HG02763 (cell line): ENCODE data around the gene FAM241B.

Experiments
- ATAC-seq: cut with Tn5 transposase; IDR thresholded peaks from one replicate; pipeline ENCODE4 v1.9.1; 2021; ENCODE audit warnings: mild to moderate bottlenecking, moderate library complexity; ENCODE audit not compliant: unreplicated experiment

Gene FAM241B, protein sequence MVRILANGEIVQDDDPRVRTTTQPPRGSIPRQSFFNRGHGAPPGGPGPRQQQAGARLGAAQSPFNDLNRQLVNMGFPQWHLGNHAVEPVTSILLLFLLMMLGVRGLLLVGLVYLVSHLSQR

DNA sequence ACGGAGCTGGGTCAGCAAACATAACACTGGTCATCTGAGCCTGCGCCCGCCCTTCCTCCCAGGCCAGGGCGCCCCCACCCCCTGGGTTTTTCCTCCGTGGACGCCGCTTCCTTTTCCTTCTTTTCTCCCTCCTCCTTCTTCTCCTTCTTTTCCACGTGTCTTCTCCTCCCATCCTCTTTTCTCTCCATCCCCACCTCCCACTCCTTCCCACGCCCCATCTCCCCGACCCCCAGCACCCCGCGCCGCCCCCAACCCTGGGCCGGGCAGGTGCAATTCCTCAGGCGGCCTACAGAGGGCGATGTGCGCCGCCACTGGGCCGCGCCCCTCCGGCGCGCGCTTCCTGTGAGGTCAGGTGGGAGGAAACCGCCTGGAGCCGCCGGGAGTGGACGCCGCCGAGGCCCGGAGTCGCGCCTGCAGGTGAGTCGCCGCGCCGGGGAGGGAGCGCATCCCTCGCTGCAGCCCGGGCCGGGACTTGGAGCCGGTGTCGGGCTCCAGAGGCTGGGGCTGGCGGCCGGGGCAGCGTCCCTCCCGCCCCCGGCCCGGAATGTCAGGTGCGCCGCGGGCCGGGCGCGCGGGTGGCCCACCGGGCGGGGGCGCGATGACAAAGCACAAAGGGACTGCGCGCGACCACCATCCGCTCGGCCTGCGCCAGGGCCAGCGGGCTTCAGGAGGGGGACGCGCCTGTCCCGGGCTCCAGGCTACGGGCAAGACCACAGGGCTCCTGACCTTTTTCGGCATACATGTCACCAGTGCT lies at the start of gene FAM241B:
TSS of gene FAM241B (plus strand) at position 351 of the 754 bp plus-strand sequence. CDS start 1,497 bp downstream, outside the sequence.
- no peak for ATAC-seq

DNA sequence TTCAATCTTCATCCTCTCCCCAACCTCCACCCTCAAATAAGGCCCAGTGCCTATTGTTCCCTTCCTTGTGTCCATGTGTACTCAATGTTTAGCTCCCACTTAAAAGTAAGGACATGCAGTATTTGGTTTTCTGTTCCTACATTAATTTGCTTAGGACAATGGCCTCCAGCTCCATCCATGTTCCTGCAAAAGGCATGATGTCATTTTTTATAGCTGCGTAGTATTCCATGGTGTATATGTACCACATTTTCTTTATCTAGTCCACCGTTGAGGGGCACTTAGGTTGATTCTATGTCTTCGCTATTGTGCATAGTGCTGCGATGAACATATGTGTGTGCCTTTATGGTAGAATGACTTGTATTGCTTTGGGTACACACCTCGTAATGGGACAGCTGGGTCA lies 49.6 kb upstream of the FAM241B start:
- no peak for ATAC-seq

DNA sequence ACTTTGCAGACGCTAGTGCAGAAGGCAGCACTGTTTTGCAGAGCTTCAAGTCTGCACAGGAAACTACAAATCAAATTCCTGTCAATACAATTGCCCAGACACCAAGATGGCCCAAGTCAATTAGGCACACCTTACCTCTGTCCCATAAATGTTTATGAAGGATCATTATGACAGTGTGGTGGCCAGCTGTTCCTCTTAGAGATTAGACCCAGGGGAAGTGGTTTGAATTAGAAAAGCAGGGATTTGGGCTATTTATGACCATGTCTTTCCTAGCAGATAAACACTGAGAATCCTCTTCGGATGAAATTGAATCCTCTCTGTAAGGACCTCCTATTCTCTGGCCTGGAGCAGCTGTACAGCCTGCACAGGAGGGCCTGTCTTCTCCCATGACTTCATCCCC lies 46.9 kb upstream of the FAM241B start:
- ATAC-seq, result no peak

DNA sequence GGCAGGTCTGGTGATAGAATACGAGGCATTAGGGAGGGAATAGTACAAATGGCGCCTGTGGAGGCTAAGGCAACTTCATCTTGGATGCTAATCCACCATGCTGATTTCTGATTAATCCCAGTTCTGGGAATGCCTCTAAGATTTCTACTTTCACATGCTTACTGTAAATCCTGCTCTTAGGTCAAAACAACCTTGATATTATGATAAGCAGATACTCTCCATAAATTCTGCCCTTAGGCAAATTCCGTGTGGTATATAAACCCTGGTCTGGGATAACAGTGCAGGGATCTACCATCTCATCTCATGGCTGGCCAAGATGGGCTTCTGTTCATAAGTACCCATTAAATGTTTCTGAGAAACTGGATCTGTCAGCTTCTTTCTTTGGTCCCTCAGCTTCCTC lies 45.4 kb upstream of the FAM241B start:
- ATAC-seq, result no peak

DNA sequence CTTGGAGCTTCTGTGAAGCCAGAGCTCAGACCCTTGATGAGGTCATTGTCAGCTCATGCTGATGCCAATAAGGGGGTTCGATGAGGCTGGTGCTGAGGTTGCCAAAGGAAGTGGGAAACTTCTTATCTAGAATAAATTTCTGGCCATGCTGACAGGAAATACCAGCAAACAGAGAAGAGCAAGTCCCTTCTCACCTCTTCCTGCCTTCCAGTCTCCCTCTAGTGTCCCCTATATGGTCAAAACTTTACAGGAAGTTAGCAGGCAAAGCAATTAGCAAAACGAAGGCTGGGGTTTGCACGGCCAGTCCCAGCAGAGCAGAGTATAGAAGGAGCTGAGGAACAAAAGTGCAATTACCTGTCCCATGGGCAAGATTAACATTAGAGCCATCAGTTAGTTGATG lies 41.7 kb upstream of the FAM241B start:
- ATAC-seq, result no peak

DNA sequence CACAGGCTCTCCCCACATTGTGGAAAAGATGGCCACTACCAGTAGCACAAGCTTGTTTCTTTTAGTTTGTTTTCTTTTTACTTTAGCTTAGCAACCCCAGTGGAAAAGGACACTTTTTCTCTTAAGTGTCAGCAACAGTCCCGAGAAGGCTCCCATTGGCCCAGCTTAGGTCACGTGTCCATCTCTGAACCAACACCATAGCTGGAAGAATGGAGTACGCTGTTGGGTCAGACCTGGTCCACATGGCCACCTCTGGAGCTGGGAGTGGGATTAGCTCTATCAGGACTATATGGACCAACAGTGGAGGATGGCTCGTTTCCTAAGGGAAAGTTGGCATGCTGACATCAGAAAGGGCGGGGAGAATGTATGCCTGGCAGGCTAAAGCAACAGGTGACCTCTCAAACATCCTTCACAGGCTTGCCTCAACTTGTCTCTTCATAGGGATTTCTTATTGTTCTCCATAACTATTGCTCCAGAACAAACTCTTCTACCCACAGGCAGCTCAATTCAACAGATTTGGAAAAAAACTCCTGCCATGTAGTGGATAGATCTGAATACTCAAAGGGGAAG lies 29.2 kb upstream of the FAM241B start:
- ATAC-seq, result no peak

DNA sequence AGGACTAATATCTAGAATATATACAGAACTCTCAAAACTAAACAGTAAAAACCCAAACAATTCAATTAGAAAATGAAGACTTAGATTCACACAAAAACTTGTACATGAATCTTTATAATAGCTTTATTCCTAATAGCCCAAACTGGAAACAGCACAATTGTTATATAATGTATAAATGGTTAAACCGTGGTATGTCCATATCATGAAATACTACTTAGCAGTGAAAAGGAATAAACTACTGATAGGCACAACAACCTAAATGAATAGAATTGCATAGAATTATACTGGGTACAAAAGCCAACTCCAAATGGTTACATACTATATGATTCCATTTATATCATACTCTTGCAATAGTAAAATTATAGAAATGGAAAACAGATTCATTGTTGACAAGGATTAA lies 21.0 kb upstream of the FAM241B start:
- ATAC-seq, result no peak

DNA sequence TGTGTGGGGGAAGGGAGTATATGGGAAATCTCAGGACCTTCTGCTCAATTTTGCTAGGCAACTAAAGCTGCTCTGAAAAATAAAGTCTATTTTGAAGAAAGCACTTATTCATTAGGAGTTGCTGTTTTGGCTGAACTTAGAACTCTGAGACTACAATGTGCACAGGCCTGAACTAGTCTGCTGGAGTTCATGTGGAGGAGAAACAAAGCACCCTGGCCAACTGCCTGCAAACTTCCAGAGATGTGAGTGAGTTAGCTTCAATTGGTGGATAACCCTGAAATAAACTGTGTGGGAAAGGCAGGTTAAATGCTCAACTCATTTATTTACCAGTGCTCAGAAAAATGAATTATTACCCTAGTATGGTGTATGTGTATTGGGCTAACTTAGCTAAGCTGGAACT lies 17.3 kb upstream of the FAM241B start:
- ATAC-seq, result no peak

DNA sequence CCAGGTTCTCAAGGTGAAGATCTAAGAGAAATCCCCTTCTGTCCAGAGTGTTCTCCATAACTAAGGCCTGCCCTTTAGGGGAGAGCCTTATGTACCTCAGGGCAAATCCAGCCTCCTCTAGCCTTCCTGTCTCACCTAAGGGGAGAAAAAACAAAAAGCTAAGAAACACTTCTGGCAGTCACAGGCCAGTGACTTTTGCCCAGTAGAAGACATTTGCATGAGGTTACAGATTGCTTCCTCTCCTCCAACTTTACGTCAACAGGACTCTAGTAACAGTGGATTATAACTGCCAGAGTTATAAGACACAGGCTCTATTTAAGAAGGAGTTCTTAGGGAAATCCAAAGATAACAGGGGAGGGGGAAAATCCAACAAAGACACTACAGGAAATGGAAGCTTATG lies 15.9 kb upstream of the FAM241B start:
- ATAC-seq, result no peak

DNA sequence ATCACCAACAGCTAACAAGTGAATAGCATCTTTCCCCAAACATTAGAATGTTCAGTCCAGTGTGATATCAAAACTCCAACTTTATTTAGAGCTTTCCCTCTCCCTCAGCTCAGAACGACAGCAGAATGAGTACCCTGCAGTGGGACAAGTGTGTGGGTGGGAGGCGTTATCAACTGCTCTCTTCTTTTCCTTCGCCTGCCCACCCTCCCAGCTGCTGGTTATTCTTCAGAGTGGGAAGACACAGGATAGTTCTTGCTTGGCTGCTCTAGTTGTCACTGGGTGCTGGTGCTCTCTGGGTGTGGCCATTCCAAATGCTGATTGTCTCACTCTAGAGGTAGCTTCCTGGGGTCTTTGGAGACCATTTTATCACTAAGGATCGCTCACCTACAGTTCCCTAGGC lies 13.7 kb upstream of the FAM241B start:
- no peak for ATAC-seq

DNA sequence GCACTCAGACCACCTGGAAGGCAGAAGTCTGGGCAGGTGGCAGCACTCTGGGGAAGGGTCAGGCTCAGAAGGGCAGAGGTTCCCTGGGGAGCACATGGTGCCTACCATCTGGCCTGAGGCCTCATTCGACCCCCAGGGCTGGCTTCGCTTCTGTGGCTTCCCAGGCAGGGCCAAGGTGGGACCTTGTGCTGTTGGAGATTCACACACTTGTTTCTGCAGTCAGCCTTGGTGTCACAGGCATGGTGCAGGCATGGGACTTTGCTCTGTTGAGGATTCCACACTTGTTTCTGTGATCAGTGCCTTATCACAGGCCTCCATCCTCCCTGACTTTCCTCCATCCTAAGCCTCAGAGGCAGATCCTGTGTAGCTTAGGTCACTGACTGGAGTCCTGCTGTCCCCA lies 11.3 kb upstream of the FAM241B start:
- no peak for ATAC-seq

DNA sequence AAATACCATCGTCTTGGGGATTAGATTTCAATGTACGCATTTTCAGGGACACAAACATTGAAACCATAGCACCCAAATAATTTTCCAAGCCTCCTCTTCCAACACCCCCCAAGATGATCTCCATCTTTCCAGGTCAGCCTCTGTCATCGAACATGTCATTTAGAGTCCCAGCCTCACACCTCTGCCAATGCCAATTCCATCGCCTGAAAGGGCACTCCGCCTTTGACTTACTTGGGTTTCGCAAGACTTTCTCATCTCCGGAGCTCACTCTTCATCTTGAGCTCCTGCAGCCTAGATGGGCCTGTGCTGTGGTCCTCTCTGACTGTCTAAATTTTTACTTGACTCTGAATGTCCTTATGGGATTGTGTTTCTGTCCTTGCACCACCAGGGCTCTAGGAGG lies 10.4 kb upstream of the FAM241B start:
- ATAC-seq, result no peak

DNA sequence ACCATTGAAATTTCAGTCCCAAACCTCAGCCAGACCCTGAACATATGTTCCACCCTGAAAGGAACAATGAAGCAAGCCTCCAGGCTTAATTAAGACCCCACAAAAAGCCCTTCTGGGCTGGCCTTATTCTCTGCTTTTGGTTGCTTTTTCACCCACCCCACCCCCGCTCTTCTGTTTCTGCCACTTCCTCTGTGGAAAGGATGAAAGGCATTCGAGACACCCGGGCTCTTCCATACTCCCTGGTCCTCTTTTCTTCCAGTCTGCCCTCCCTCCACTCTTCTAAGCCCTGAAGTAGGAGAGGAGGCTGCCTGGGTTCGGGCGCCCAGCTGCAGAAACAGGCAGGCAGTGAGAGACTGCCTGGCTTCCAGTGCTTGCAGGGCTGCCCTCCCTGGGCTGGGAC lies 9.4 kb upstream of the FAM241B start:
- ATAC-seq, result no peak

DNA sequence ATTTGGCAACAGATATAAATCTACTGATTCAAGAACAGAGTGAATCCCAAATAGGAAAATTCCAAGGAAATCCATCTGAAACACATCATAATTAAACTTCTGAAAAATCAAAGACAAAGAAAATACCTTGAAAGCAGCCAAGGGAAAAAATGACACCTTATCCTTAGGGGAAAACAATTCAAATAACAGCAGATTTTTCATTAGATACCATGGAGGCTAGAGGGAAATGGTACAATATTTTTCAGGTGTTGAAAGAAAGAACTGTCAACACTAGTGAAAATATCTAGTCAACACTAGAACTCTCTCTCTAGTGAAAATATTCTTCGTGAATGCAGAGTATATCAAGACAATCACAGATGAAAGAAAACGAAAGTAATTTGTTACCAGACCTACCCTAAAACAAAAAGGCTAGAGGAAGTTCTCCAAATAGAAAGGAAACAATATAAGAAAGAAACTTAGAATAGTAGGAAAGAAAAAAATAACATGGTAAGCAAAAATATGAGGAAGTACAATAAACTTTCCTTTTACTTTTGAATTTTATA lies 5.7 kb upstream of the FAM241B start:
- ATAC-seq, result no peak

DNA sequence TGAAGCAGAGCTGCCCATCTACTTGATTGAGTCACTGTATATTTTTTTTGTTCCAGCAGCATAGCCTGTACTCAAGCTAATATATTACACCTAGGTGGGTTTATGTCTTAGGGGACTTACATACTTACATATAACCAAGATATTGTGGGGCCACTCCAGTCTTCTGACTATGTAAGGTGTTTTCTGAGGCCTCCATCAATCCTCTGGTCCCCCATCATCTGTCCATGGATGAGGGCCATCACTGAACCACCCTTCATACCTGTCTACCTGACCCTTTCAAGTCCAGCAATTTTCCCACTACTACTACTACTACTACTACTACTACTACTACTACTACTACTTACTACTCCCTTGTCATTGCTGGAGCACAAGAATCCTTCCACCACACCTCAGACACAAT lies 3.2 kb upstream of the FAM241B start:
- ATAC-seq, result no peak

DNA sequence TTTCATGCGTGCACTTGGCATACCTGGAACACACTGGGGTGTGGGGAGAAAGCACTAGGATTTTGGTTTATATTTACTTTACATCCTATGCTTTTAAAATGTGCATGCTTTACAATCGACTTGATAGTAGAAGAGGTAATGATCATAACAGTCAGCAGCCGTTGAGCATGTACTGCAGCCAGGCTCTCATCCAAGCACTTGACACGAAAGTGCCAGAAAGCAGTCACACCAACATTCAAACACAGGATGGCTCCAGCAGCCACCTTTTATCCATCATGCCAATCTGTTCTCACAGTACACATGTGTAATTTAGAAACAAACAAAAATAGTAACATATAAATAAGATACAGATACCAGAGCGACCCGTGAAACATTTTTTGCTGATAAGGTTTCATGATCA lies 1.2 kb upstream of the FAM241B start:
- no peak for ATAC-seq

DNA sequence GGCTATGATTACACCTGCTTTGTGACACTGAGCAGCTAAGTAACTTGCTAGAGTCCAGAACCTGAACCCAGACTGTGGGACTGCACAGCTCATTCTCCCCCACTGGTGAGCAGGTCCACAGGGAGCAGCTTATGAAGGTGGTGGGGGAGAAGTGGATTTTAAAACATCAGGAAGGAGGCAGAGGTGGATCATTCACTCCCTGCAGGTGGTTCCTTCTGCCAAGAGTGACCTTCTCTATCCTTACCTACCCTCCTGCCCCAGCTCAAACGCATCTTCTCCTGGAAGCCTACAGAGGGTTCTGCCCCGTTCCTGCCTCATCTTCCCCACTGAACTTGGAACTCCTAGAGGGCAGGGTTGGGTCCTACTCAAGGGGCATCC lies 539 bp upstream of the FAM241B start:
- ATAC-seq, result no peak

DNA sequence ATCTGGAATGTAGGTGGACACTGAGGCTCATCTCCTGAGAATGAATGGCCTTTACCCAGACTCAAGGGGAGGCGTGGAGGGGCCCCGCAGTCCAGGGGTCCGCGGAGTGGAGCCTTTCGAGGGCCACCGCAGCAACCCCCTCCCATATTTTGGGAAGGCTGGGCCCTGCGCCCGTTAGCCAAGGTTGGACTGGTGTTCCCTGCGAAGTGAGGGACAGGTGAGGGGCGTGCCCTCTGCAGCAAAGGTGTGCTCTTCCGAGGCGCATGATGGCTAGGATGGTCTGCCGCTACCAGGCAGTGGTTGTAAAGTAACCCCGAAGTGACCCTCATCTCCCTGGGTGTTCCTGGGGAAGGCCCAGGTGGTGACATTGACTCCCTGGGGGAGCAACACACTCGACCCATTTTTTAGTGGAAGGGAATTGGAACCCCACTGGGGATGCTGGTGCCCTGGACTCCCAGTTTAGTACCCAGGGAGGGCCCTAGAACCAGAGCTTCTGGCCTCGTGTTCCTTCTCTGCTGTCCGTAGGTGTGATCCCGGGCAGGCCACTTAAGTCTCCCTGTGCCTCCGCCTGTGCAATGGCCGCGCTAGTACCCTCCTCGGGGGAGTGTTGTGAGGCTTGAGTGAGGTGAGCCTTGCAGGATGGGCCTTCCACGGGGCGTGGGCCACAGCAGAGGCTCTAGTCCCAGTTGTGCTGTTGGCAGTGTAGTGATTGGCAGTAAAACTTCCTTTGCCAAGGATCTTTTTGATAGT lies 779 bp downstream of the FAM241B start:
- no peak for ATAC-seq

DNA sequence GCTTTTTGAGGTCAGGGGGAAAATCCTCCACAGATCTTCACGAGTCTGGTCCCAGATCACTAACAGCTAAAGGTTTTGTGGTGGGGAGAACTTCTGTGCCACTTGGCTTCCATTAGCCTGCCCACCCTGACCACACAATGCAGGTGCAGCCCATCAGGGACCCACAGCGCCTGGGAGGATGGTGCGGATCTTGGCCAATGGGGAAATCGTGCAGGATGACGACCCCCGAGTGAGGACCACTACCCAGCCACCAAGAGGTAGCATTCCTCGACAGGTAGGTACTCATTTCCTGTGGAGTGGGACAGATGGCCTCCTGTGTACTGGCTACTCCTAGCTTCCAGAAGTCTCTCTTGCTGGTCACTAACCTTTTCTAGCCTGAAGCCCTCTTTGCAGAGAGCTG lies 1.5 kb downstream of the FAM241B start:
- ATAC-seq, result no peak

DNA sequence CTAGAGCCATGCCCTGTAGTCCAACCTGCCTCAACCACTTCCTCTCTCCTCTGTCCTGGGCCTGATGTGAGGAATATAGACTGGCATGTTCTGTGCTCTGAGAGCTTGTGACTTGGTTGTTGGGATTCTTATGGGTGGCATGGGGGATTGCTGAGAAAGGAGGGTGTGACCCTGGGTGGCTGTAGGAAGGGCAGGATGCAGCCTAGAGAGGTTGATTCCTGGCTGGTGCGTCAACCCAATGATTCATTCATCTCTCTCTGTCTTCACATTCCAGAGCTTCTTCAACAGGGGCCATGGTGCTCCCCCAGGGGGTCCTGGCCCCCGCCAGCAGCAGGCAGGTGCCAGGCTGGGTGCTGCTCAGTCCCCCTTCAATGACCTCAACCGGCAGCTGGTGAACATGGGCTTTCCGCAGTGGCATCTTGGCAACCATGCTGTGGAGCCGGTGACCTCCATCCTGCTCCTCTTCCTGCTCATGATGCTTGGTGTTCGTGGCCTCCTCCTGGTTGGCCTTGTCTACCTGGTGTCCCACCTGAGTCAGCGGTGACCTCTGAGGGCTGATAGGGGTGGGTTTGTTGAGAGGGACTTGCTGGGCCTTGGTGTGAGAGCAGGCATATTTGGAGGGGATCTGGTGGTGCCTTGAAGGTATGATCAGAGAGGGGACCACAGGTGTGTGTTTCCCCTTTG lies 2.6 kb downstream of the FAM241B start:
- ATAC-seq, result no peak
